ENCODE data around the gene PPP3R1.
A peak's percentile ranks its signal among the peaks of the same experiment; 100 is the strongest.
"Not testable (repeated sequence)": the region's sequence is repeated elsewhere in the genome, so short reads cannot be mapped to it uniquely, and the experiment has no call there.

Gene PPP3R1

DNA sequence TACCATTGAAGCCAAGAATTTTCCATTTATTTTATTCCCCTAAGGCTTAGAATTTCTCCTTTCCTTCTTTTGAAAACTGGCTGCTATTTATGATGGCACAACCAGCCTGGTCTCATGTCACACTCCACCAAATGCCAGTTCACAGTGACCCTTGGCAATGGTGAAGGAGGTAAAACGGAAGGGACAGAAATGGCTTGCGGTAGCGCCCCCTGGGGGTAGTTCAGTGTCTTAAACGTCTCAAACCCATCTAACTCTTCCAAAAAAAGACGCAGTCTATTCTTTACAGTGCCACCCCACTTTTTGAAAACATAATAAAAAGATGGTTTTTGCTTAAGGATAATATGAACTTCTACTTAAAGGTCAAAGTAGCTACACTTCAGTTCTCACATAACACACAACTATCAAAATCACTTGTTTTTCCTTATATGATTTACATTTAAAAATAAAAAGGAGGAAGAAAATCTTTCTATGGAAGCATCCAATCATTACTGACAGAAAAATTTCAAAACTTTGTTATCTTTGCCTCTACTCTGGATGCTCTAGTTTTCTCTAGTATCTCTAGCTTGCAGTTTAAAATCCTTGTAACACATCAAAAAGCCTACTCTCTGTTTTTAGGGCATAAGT is 66.7 kb downstream of the PPP3R1 start:
- peak; percentile 30 for DNase-seq

DNA sequence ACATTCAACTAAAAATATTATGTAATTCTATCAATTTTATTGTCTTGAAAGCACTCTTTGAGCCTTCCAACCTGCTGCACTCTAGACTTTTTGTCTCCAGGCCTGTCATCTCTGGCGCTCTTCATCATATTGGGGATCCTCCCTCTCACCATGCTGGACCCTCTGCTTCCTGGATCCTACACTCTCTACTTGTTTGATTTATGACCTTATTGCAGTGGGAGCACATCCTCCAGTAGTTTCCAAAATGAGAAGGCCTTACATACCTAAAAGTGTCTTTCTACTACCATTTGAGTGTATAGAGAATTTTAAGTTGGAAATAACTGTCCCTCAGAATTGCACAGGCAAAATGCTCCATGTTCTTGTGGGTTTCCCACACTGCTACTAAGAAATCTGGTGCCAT is 69.4 kb downstream of the PPP3R1 start:
- no peak for DNase-seq

DNA sequence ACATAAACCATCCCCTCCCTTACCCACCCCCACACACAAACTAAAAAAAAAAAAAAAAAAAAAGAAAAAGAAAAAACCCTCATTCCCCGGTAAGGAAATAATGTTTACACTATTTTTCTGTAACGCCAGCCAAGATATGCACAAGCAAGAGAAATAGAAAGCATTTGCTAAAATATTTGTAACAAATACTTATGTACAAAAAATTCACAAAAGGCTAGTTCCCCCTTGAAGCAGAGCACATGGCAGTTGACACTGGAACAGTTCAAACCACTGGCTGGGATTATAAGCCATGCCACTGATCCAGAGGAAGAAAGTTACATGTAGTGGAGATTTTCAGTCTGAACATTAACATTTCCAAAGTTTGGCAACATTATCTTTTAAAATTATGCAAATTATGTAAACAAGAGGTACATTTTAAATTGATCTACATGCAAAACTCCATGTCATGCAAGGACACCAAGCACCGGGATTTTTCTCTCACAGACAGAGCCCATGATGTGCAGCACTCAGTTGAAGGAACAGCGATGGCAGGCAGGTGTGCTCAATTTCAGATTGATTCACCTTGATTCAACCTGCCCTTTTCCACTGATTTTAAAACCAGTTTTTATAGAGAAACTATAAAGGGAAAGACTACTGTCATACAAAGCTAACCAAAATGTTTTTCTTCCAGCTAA is 73.2 kb downstream of the PPP3R1 start:
- DNase-seq, result no peak

DNA sequence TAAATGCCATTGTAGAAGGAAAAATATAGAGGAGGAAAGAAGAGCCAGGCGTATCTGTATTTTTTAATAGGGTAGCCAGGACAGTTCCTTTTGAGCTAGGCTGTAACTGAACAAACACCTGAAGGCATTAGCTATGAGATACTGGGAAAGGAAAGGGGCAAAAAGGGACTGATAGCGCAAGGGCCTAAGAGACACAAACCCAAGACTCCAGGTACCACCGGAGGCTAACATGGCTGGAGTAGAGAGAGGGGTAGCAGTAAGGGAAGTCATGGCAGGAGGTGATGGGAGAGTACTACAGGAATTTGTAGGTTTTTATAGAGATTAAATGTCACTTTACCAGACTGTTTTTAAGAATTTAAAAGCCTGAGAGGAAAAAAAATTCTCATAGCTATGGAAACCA is 73.9 kb downstream of the PPP3R1 start:
- no peak for DNase-seq

DNA sequence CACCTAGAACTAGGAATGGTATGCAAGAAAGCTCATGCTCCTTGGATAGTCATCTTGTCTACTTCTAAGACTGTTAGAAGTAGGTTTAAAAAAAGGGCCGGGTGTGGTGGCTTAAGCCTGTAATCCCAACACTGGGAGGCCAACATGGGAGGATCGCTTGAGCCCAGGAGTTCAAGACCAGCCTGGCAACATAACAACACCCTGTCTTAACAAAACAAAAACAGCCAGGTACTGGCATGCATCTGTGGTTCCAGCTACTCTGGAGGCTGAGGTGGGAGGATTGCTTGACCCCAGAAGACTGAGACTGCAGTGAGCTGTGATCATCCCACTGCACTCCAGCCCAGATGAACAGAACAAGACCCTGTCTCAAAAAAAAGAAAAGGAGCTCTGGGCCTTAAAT is 74.8 kb downstream of the PPP3R1 start:
- no peak for DNase-seq

DNA sequence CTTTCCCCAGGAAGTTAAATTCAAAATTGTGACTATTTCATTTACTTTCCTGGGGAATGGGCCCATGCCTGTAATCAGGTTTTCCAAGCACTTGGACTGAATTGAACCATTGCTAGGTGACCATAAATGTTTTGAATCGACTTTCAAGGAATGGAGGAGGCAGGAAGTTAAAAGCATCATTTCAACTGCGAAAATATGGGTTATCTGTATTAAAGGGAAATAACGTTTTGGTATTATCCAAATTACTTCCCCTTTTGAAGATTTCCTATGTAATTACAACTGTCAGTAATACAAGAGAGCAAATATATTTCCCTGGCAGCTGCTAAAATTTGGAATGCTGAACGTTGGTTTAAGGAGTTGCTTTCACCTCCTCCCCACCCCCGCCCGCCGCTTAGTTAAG is 75.7 kb downstream of the PPP3R1 start:
- no peak for DNase-seq

DNA sequence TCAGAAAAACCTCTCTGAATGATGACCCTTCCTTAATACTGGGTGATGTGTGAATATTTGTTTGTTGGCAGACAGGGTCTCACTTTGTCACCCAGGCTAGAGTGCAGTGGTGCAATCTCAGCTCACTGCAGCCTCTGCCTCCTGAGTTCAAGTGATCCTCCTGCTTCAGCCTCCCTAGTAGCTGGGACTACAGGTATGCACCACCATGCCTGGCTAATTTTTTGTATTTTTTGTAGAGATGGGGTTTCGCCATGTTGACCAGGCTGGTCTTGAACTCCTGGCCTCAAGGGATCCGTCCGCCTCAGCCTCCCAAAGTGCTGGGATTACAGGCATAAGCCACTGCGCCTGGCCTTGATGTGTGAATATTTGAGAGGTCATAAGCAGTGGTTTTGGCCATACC is 77.1 kb downstream of the PPP3R1 start:
- DNase-seq, result not testable (repeated sequence)

DNA sequence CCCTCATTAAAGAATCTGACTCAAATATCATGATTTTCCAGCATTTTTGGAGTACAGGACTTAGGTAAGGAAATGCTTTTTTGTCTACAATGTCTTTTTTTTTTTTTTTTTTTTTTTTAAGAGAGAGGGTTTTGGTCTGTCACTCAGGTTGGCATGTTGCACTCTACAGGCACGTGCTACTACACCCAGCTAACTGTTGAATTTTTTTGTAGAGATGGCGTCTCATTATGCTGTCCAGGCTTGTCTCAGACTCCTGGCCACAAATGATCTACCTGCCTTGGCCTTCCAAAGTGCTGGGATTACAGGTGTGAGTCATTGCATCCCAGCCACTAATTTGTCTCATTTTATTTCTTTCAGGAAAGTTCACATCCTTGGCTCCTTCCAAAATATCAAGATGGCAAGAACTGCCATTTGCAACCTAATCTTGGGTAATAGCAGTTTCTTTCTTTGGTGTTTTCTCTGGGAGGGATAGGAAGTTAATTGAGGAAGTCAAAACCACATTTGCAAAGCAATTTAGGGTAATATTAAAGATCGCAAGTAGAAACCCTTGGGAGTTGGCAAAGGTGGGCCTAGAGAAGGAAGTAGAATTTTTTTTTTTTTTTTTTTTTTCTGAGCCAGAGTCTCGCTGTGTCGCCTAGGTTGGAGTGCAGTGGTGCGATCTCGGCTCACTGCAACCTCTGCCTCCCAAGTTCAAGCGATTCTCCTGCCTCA is 79.2 kb downstream of the PPP3R1 start:
- no peak for DNase-seq

DNA sequence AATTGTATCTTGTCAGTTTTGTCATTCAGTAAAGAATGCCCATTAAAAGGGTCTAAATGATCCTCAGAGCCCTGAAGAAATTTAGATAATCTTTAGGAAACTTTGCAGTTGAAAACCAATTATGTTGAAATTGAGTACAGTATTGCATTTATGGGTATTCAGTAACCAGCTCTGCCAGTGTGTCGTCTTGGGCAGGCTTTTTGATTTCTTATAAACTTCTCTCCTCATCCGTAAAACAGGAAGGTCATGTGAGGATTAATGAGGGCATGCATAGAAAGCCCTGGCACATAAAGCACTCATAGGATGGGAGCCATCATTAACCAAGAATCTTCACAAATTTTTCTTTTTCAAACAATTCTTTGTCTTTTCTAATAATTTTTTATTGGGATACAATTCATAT is 79.8 kb downstream of the PPP3R1 start:
- no peak for DNase-seq

DNA sequence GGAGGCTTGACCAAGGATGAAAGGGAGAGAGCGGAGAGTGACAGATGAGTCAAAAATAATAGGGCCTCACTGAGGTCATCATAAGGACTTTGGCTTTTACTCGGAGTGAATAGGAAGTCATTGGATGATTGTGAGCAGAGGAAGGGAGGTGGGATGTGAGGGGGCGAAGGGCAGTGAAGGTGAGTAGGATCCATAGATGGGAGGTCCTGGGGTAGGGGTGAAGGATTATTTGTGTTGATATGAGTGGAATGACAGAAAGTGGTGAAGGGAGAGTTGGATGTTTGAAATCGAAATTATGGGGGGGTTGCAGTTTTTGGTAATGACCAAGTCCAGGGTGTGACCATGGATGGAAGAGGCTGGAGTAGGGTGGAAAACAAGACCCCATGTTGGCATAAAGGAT is 80.6 kb downstream of the PPP3R1 start:
- DNase-seq, result no peak

DNA sequence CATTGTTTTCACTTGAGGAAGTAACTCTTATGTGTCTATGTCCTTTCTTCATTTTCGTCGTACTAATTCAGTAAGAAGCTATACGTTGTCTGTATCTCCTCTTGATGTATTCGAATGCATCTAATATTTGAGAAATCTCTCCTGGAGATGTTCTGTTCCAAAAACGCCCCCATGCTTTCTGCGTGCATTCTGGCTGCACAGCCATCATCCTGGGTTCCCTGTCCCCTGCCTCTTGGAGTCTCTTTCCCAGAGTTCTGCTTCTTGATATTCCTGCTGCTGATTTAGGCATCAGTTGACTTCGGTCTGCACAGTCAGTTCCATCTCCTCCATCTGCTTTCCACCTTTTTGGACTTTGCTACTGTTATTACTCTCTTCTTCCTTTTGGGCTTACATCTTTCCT is 81.2 kb downstream of the PPP3R1 start:
- DNase-seq, result no peak

DNA sequence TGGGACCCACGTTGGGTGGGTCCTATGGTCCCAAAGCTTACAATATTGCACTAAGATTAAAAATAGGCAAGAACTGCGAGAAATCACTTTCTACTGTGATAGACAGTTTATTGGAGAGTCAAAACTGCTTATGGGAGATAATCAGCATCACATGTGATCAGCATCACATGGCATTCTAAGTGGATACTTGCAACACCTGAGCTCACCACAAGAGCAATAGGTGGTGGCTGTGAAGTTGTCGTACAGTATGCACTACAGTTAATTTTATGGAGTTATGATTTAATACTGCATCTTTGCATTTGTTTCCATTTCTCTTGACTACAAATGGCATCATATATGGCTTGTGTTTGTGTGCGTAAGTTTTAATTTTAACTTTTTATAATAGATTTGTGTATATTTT is 83.0 kb downstream of the PPP3R1 start:
- DNase-seq, result no peak

DNA sequence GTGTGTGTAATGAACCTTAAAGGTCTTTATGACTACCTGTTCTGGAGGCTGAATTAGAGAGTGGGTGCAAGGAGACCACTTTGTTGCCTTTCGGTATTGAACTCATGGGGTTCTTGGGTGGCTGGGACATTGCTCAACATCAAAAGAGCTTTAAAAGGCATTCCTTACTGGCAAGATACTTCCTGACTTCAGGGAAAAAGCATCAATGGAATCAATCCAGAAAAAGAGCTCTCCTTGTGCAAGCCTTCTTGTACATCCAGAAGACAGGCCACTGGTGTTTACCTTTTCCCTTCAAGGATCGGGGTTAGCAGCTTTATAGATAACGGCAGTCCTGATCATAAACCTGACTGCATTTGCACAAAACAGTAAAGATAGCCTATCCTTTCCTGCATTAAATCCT is 85.1 kb downstream of the PPP3R1 start:
- no peak for DNase-seq

DNA sequence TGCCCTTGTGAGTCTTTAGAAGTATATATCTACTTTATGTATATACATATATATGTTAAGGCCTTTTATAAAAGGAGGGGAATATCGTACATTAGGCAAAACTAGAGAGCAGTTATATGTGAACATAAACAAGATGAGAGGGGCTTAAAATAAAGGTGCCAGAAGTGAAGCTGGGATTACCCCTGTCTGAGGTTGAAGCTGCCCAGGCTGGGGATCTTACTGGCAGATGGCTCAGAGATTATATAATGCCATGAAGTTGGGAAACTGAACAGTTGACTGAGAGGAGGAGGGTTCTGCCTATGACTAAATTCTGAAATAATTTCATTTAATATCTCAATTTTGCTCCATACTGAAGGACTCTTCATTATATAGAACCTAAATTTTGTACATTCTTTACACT is 88.7 kb downstream of the PPP3R1 start:
- DNase-seq, result no peak

DNA sequence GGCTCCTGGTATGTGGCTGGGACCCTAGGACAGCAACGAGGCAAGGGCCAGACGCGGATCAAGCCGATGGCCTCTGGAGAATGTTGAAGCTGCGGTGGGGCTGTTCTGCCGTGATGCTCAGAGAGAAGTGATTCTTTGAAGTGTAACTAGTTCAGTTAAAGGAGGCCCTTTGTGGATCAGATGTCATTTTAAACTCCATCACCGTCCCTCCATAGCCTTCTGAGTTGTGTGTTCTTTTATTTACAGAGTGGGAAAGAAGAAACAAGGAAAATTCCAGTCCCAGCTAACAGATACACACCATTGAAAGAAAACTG is 94.2 kb downstream of the PPP3R1 start:
- no peak for DNase-seq

DNA sequence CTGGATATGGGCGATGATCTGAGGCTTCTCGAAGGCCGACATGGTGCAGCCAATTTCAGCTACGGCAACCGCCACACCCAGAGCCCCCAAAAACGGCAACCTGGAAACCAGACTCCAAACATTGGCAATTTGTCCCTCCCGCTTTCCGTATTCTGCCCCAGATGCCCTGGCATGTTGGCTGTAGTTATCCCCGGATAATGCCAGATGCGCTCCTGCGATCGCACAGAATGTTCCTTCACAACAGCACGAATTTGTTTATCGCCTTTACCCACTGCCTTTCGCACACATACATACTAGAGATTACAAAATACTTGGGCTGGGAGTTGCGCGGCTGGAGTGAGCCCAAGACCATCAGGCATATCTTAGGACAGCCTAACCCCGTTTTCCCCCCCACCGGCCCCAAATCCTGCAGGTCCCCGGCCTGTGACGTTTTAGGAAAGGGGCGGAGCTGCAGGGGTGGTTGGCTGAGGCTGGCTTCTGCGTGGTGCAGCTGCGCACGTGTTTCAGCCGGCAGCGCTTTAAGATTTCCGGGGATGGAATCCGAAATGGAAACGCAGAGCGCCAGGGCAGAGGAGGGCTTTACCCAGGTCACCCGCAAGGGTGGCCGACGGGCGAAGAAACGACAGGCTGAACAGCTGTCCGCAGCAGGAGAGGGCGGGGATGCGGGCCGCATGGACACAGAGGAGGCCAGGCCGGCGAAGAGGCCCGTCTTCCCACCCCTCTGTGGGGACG is 94.8 kb downstream of the PPP3R1 start, which contains the start of gene PNO1:
Gene PNO1 (plus strand): TSS at position 487 of the 732 bp plus-strand sequence. CDS start 47 bp downstream, at position 534.
- peak; percentile 98 for DNase-seq

DNA sequence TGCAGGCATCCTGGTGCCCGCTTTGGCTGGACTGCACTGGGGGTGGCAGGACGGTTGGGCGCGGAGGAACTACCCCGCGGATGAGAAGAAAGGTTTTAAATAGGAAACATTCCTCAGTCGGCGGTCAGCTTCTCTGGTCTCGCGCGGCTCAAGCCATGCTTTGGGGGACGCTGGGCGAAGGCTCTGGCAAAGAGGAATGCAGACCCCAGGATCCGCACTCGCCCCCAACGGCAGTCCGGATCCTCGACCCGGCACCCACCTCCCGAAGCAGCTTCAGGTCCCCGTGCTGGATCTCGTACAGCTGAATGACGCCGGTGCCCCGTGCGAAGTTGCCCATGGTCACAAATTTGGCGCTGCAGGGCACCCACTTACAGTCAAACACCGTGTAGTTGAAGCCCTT is 95.3 kb downstream of the PPP3R1 start:
- no peak for DNase-seq

DNA sequence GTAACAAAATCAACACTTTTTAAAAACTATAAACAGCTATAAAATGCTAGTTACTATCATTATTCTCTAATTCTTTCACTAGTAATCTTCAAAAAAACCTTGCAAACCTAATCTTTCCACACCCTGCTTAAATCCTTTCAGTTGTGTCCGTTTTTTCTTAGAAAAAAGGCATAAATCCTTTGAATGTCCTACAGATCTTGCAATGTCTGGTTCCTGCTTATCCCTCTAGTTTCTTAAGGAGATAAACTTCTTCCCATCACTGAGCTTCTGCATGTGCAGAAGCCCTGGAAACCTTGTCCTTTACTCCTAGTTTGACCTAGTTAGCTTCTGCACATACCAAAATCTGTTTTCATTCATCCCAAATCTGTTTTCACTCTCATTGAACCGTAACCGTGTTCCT is 95.9 kb downstream of the PPP3R1 start:
- no peak for DNase-seq

DNA sequence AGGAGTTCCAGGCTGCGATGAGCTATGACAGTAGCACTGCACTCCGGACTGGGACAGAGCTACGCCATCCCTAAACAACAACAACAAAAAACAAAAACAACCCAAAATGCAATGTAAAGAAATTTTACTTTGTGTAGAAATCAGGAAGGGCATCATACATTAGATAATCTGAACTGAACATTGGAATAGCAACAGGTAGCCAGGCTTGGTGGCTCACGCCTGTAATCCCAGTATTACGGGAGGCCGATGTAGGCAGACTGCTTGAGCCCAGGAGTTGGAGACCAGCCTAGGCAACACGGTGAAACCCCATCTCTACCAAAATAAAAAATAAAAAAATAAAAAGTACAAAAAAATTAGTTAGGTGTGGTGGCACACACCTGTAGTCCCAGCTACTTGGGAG is 96.7 kb downstream of the PPP3R1 start:
- no peak for DNase-seq

DNA sequence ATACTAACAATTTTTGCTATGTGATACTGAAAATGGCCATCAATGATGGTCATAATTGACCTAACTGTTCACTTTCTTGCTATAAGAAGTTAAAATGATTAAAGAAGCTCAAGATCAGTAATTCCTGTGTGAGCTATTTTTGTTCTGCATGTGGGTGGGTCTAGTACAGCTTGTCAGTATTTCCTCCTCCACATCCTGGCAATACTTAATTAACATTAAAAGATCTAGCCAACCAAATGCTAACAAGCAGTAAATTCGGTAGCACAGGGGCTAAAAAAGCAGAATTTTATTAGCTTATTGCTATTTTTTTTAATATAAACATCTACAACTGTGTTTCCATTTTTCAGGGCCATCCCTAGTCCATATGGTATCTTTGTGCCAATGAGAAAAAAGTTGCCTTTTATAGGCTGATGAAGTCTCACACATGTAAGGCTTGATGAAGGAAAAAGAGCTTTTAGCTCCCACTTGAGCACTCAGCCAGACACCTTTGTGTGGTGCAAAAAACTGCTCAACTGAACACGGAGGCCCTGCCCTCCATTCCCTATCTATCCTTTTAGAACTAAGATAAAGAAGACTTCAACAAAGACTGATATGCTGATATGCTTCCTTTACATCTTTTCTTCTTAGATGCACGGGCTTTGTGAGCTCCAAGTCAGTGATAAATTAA is 99.5 kb downstream of the PPP3R1 start:
- no peak for DNase-seq

DNA sequence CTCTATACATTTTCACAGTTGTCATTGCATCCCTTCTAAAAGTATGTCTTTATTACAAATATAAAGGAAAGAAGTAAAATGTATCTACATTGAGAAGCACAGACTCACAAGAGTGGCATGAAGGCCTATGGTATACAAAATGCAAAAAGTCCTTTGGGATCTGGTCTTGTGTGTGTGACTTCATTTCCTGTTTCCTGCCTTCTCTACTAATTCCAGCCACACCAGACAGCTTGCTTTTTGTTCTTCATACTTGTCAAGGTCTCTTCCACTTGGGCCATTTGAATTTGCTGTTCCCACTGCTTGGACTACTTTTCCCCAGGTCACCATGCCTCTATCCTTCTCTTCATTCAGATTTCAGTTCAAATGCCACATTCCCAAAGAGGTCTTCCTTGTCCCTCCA is 101.3 kb downstream of the PPP3R1 start:
- DNase-seq, result no peak

DNA sequence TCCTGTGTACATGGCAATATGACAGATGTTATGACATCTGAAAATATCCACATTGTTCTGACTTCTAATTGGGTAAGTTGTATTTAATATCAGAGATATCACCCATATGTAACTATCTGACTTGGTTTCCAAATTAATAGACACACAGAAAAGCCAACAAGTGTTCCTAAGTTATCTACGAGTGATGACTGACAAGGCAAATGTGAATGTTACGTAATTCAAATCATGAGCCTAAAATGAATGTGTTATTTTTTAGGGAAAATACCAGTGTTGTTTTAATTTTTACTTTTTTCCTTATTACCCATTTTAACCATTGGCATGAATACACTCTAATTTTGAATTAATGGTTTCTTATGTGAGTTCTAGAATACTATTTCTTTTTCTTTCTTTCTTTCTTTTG is 110.5 kb downstream of the PPP3R1 start:
- DNase-seq, result no peak
